GM19043 (cell line): ENCODE data around the gene MTCP1.

ENCODE experiments used
- ATAC-seq: cut with Tn5 transposase; IDR thresholded peaks from one replicate; pipeline ENCODE4 v1.9.1; 2021; ENCODE audit warnings: low read depth; ENCODE audit not compliant: unreplicated experiment

The MTCP1 gene

GRCh38 chrX:155055494-155055893 lies 15.4 kb downstream of the MTCP1 start:
- no peak for ATAC-seq

GRCh38 chrX:155054255-155054654 lies 16.7 kb downstream of the MTCP1 start:
- ATAC-seq: no peak

GRCh38 chrX:155053656-155054055 lies 17.3 kb downstream of the MTCP1 start:
- ATAC-seq: no peak

- no peak for ATAC-seq
Observed at GRCh38 chrX:155052738-155053498, 18.0 kb downstream of the MTCP1 start.

GRCh38 chrX:155048977-155049619 lies 21.8 kb downstream of the MTCP1 start:
- no peak for ATAC-seq

- no peak for ATAC-seq
Observed at GRCh38 chrX:155046811-155047528, 24.0 kb downstream of the MTCP1 start.

- ATAC-seq: no peak
Observed at GRCh38 chrX:155046129-155046810, 24.7 kb downstream of the MTCP1 start.

- no peak for ATAC-seq
Observed at GRCh38 chrX:155035688-155036087, 35.2 kb downstream of the MTCP1 start.

GRCh38 chrX:155031657-155032056 lies 39.3 kb downstream of the MTCP1 start:
- ATAC-seq: no peak

GRCh38 chrX:155028877-155029291 lies 42.1 kb downstream of the MTCP1 start:
- no peak for ATAC-seq

GRCh38 chrX:155028129-155028528 lies 42.8 kb downstream of the MTCP1 start:
- ATAC-seq: no peak

- no peak for ATAC-seq
Observed at GRCh38 chrX:155027509-155028066, 43.3 kb downstream of the MTCP1 start.

- ATAC-seq: peak; percentile 90
Observed at GRCh38 chrX:155026727-155027508, 44.0 kb downstream of the MTCP1 start, which contains the start of gene FUNDC2. FUNDC2 (plus strand) TSS chrX:155026844; CDS start chrX:155026939, 95 bp downstream.

- no peak for ATAC-seq
Observed at GRCh38 chrX:155026420-155026726, 44.6 kb downstream of the MTCP1 start.

- no peak for ATAC-seq
Observed at GRCh38 chrX:155023907-155024833, 46.8 kb downstream of the MTCP1 start.

- ATAC-seq: no peak
Observed at GRCh38 chrX:155022585-155022984, 48.4 kb downstream of the MTCP1 start, which contains the start of gene F8. F8 (minus strand) TSS chrX:155022723; CDS start chrX:155022552, 171 bp downstream.

- no peak for ATAC-seq
Observed at GRCh38 chrX:155020591-155020990, 50.3 kb downstream of the MTCP1 start.
